GOT3 (cell line): ENCODE results near the gene ZNF780A.
"Not testable (repeated sequence)": the region's sequence is repeated elsewhere in the genome, so short reads cannot be mapped to it uniquely, and the experiment has no call there.

Source experiments
- DNase-seq: peaks from one replicate; lab custom pipeline; 2025; ENCODE audit warnings: mixed read lengths; lab: John Stamatoyannopoulos, UW

Gene ZNF780A

GRCh38 chr19:40090241-40091204, at the start of gene ZNF780A:
ZNF780A (minus strand) TSS chr19:40090943; CDS start chr19:40084753, 6,190 bp downstream.
- DNase-seq: peak; percentile 5

GRCh38 chr19:40139533-40140287, 49.0 kb upstream of the ZNF780A start:
- DNase-seq: no peak

GRCh38 chr19:40136818-40137217, 46.1 kb upstream of the ZNF780A start:
- DNase-seq: no peak

GRCh38 chr19:40134866-40135265, 44.1 kb upstream of the ZNF780A start:
- DNase-seq: no peak

- DNase-seq: no peak
Measured at GRCh38 chr19:40133491-40133890, 42.7 kb upstream of the ZNF780A start.

GRCh38 chr19:40130013-40130412, 39.3 kb upstream of the ZNF780A start:
- DNase-seq: no peak

GRCh38 chr19:40129425-40129824, 38.7 kb upstream of the ZNF780A start:
- no peak for DNase-seq

DNA sequence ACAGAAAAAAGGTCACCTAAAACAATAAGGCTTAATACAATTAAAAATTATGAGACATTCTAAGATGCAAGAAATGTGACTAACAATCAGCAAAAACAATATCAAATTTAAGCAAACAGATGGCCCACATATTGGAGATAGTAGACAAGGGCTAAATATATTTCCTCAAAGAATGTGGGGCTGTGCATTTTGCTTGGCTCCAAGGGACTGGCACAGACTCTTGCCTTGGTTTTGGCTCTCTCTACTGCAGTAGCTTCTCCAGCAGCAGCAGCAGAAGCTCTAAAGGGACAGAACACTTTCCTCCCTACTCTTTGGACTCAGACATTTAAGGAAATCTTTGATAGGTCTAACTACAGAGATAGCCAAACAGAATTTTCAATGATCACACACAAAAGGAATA, 38.2 kb upstream of the ZNF780A start:
- DNase-seq: no peak

DNA sequence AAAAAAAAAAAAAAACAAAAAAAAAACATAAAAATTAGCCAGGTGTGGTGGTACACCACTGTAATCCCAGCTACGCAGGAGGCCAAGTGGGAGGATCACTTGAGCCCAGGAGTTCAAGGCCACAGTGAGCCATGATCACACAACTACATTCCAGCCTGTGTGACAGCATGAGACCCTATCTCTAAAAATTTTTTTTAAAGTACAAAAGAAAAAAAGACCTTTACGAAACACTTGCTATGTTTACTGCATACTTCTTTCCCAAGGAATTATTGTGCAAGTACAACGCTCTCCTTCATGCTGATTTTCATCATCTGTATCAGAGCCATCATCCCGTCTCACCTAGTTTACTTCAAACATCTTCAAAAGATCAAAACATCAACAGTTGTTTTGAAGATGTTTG, 28.6 kb upstream of the ZNF780A start:
- no peak for DNase-seq

DNA sequence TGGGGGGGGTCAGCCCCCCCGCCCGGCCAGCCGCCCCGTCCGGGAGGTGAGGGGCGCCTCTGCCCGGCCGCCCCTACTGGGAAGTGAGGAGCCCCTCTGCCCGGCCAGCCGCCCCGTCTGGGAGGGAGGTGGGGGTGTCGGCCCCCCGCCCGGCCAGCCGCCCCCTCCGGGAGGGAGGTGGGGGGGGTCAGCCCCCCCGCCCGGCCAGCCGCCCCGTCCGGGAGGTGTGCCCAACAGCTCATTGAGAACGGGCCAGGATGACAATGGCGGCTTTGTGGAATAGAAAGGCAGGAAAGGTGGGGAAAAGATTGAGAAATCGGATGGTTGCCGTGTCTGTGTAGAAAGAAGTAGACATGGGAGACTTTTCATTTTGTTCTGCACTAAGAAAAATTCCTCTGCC, 27.9 kb upstream of the ZNF780A start:
- DNase-seq: not testable (repeated sequence)

DNA sequence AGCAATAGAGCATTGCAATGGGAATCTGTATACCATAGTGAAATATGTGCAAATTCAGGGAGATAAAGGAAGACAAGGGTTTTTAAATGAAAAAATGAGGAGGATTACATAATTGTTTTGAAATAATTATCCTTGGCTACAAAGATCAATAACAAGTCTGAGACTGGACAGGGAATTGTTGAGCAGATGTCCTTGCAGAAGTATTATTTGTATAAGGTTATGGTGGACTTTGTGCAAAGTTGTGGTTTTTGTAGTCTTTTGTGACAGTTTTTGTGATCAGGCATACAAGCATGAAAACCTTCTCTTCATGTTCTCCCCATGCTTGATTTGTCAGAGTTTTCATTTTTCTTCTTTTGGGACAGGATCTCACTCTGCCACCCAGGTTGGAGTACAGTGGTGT, 25.3 kb upstream of the ZNF780A start:
- DNase-seq: no peak

GRCh38 chr19:40114119-40114518, 23.4 kb upstream of the ZNF780A start:
- not testable (repeated sequence) for DNase-seq

DNA sequence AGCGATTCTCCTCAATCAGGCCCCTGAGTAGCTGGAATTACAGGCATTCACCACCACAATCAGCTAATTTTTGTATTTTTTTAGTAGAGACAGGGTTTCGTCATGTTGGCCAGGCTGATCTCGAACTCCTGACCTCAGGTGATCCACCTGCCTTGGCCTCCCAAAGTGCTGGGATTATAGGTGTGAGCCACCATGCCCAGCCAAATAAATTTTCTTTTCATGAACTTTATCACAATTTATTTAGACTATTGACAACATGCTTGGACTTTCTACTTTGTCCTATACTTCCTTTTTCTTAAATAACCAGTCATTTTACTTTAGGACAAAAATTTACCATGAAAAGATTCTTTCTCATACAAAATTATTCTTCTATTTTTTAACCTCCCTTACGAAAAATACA, 21.5 kb upstream of the ZNF780A start:
- DNase-seq: not testable (repeated sequence)

DNA sequence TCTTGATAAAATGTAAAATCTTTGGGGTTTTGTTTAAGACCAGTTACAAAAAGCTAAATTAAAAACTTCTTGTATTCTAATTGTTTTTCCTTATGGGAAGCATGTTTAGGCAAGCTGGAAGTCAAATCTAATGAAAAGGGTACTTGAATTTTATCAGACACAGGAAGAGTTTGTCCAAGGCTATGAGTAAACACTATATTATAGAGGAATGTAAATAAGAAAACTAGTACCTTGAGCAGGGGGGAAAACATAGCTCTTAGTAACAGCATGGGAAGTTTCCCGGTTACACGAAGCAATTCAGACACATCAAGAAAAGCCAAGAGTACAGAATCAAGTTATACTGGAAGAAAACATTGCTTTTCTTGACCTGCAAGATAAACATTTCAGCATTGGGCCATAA, 19.8 kb upstream of the ZNF780A start:
- DNase-seq: no peak

DNA sequence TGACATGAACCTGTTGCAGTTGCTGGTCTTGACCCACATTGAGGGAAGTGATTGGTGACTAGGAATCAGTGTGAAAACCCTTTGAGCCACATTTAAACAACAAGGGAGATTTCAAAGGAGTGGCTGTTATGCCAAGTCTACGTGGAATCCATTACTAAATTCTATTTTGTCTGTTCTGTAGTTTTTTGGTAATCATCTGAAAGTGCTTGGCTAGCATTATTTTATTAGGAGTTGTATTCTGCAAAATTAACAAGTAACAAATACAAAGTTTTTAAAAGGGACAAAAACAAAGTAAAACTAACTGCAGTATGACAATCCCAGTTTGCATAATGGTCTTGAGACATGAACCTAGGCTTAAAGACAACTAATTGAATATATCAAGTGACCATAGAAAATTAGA, 14.0 kb upstream of the ZNF780A start:
- no peak for DNase-seq

- no peak for DNase-seq
Measured at GRCh38 chr19:40103600-40103999, 12.9 kb upstream of the ZNF780A start.

GRCh38 chr19:40101813-40102212, 11.1 kb upstream of the ZNF780A start:
- no peak for DNase-seq

GRCh38 chr19:40093416-40093815, 2.7 kb upstream of the ZNF780A start:
- no peak for DNase-seq

DNA sequence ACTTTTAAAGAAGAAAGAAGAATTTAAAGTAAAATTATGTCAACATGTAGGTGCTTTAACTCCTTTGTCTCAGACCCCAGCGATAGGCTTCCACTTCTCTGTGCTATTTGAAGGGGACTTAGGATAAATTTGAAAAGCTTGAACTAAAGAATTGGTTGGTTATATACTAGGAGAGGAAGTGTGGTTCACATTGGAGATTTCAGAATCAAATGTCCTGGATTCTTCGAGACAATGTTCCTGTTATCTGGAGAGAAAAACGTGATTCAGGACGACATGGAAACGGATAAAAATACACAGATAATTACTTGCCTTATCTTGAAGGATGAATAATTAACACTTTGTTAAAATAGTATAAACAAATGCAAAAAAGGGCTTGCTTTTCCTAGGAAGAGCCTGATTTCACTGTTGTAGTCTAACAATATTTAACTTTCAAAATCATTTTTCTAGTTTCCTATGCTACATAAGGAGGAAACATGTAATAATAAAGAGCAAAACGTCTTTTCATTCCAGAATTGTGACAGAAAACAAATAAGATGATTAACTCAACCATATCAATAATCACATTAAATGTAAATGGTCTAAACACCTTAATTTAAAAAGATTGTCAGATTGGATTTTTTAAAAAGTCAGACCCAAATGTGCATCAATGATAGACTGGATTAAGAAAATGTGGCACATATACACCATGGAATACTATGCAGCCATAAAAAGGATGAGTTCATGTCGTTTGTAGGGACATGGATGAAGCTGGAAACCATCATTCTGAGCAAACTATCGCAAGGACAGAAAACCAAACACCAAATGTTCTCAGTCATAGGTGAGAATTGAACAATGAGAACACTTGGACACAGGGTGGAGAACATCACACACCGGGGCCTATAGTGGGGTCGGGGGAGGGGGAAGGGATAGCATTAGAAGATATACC, 724 bp upstream of the ZNF780A start:
- no peak for DNase-seq

DNA sequence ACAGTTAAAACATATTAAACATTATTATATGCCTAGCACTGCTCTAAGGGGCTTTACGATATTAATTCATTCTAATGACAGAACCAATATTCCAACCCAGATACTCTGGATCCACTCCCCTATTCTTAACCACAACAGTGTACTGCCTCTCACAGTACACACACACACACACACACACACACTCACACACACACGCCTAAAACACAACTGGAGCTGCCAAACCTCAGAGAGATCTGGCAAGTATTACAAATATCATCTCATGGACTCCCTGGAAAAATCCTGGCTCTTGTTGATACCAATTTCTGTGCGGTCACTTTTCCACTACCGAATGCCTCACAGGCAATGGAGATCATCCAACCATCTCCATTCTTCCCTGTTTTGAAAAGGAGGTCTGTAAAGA, 1.3 kb downstream of the ZNF780A start:
- no peak for DNase-seq

DNA sequence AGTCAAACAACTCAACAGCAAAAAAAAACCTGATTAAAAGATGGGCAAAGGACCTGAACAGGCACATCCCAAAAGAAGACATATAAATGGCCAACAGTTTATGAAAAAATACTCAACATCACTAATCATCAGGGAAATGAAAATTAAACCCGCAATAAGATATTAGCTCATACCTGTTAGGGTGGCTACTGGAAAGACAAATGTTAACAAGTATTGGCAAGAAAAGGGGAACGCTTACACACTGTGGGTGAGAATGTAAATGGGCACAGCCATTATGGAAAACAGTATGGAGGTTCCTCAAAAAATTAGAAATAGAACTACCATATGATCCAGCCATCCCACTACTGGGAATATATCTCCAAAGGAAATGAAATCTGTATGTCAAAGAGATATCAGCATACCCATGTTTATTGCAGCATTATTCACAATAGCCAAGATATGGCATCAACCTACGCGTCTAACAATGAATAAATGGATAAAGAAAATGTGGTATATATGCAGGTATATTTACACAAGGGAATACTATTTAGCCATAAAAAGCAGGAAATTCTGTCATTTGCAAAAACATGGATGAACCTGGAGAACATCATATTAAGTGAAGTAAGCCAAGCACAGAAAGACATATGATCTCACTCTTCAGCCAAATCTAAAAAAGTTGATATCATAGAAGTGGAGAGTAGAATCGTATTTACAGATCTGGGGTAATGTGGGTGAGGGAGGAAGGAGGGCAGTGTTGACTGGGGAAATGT, 2.3 kb downstream of the ZNF780A start:
- no peak for DNase-seq
